Cardiac fibroblast (primary cell): ENCODE results near the gene ABCG4.

Source experiments
- DNase-seq, 2 donors: peaks; one replicate each; pipeline versions ENCODE4 v3.0.0 to v3.0.0-alpha.2; 2010; ENCODE audit warnings: low read depth in 2 of 2
- H3K4me3 ChIP-seq, 2 donors: replicated peaks in 1 of 2; 1 replicate in 1 of 2; 2 replicates in 1 of 2; pipeline ENCODE4 v1.5.1; 2011; ENCODE audit warnings: low read depth in 2 of 2, low read length in 2 of 2, mild to moderate bottlenecking in 2 of 2, moderate library complexity in 1 of 2
- CTCF ChIP-seq: IDR thresholded peaks from one replicate; pipeline ENCODE4 v1.5.1; 2011; ENCODE audit warnings: low read depth, mild to moderate bottlenecking, low read length, inconsistent platforms

The ABCG4 gene

GRCh38 chr11:119145551-119145950 lies 3.3 kb upstream of the ABCG4 start:
- DNase-seq: no peak

GRCh38 chr11:119147604-119148333 lies 1.1 kb upstream of the ABCG4 start:
- TF ChIP-seq CTCF: no peak
- no peak overlapping the region for H3K4me3 ChIP-seq
- no peak for DNase-seq

More at GRCh38 chr11:119145551-119145950, 3.3 kb upstream of the ABCG4 start:
- H3K4me3 ChIP-seq: no peak overlapping the region
- TF ChIP-seq CTCF: no peak

GRCh38 chr11:119148720-119149017 lies 183 bp upstream of the ABCG4 start:
- DNase-seq: no peak
- TF ChIP-seq CTCF: no peak
- peak overlapping the region; percentile 51 to 60 for H3K4me3 ChIP-seq

GRCh38 chr11:119149786-119150275 lies 979 bp downstream of the ABCG4 start:
- no peak for TF ChIP-seq CTCF
- no peak for DNase-seq
- H3K4me3 ChIP-seq: peak overlapping the region in 1 of 2 donors; percentile 51

- DNase-seq: no peak
- H3K4me3 ChIP-seq: no peak overlapping the region
- TF ChIP-seq CTCF: no peak
These were observed 3.2 kb downstream of the ABCG4 start for GRCh38 chr11:119152043-119152442.

- no peak for DNase-seq
- no peak for TF ChIP-seq CTCF
- no peak overlapping the region for H3K4me3 ChIP-seq
These were observed 3.8 kb downstream of the ABCG4 start for GRCh38 chr11:119152604-119153003.
